HepG2 (cell line): ENCODE results near the gene INAFM1. TPM values are rescaled to one million over a fixed set of nuclear protein-coding genes. Genes with fewer than 3 reads are reported as not detected.

ENCODE experiments used
- AGO1 ChIP-seq: fragments of 200-400 bp; formaldehyde crosslinking; IDR thresholded peaks from 2 replicates; pipeline ENCODE4 v1.6.1; 2017; ENCODE audit warnings: mild to moderate bottlenecking, low read depth, low read length, moderate library complexity; ENCODE audit not compliant: poor library complexity, severe bottlenecking
- AHR ChIP-seq: IDR thresholded peaks from 2 replicates; pipeline ENCODE4 v1.6.1; 2018; ENCODE audit warnings: missing genetic modification reagents, missing compliant biosample characterization
- ATF2 ChIP-seq: sonication (generic); formaldehyde crosslinking; IDR thresholded peaks from 2 replicates; pipeline ENCODE4 v1.4.0; 2020; ENCODE audit warnings: missing genetic modification reagents
- CHD4 ChIP-seq: fragments of 200-600 bp; sonication (generic); IDR thresholded peaks from 2 replicates; pipeline ENCODE4 v1.7.0; 2017; ENCODE audit warnings: mild to moderate bottlenecking, low read length, borderline replicate concordance
- EZH2 ChIP-seq: conservative IDR thresholded peaks from 2 replicates; pipeline ENCODE4 v1.6.1; 2012; ENCODE audit warnings: mild to moderate bottlenecking, low read depth, low read length, moderate library complexity
- FOXM1 ChIP-seq: sonication (generic); formaldehyde crosslinking; IDR thresholded peaks from 2 replicates; pipeline ENCODE4 v1.5.0; 2020; ENCODE audit warnings: missing genetic modification reagents
- GATAD1 ChIP-seq: IDR thresholded peaks from 2 replicates; pipeline ENCODE4 v1.6.1; 2016; ENCODE audit warnings: missing genetic modification reagents, missing compliant biosample characterization
- HDAC1 ChIP-seq: sonication (generic); formaldehyde crosslinking; IDR thresholded peaks from 2 replicates; pipeline ENCODE4 v1.5.1; 2020; ENCODE audit warnings: mild to moderate bottlenecking, missing genetic modification reagents
- HNRNPH1 ChIP-seq: fragments of 200-400 bp; formaldehyde crosslinking; optimal IDR thresholded peaks from 2 replicates; pipeline ENCODE3; 2017; ENCODE audit warnings: mild to moderate bottlenecking, low read depth, low read length
- JDP2 ChIP-seq: sonication (generic); formaldehyde crosslinking; IDR thresholded peaks from 2 replicates; pipeline ENCODE4 v1.8.1; 2022; ENCODE audit warnings: missing genetic modification reagents, borderline replicate concordance
- MIER2 ChIP-seq: IDR thresholded peaks from 2 replicates; pipeline ENCODE4 v1.6.1; 2016; ENCODE audit warnings: missing biosample characterization, missing genetic modification reagents
- NBN ChIP-seq: fragments of 450-650 bp; conservative IDR thresholded peaks from 2 replicates; pipeline ENCODE4 v1.6.1; 2017
- PPARG ChIP-seq: conservative IDR thresholded peaks from 2 replicates; pipeline ENCODE4 v1.6.1; 2016; ENCODE audit warnings: missing biosample characterization, missing genetic modification reagents
- PTBP1 ChIP-seq: fragments of 200-400 bp; formaldehyde crosslinking; IDR thresholded peaks from 2 replicates; pipeline ENCODE4 v1.6.1; 2018; ENCODE audit warnings: low read length, low read depth; ENCODE audit not compliant: poor library complexity, severe bottlenecking
- SP5 ChIP-seq: IDR thresholded peaks from 2 replicates; pipeline ENCODE4 v1.6.1; 2016; ENCODE audit warnings: low read depth, borderline replicate concordance
- SRSF1 ChIP-seq: fragments of 200-400 bp; formaldehyde crosslinking; optimal IDR thresholded peaks from 2 replicates; pipeline ENCODE3; 2017; ENCODE audit warnings: mild to moderate bottlenecking, low read depth, low read length, moderate library complexity
- U2AF2 ChIP-seq: fragments of 200-400 bp; formaldehyde crosslinking; IDR thresholded peaks from 2 replicates; pipeline ENCODE4 v1.6.1; 2017; ENCODE audit warnings: low read depth, mild to moderate bottlenecking, low read length
- ZBTB14 ChIP-seq: sonication (generic); formaldehyde crosslinking; IDR thresholded peaks from 2 replicates; pipeline ENCODE4 v1.4.0; 2020; ENCODE audit warnings: missing genetic modification reagents
- ZBTB3 ChIP-seq: sonication (generic); formaldehyde crosslinking; IDR thresholded peaks from 2 replicates; pipeline ENCODE4 v1.4.0; 2020; ENCODE audit warnings: low read depth, mild to moderate bottlenecking, moderate library complexity, missing genetic modification reagents, borderline replicate concordance
- ZKSCAN8 ChIP-seq: IDR thresholded peaks from 2 replicates; pipeline ENCODE4 v1.6.1; 2016; ENCODE audit warnings: borderline replicate concordance, missing genetic modification reagents, missing compliant biosample characterization
- ZMYM2 ChIP-seq: sonication (generic); formaldehyde crosslinking; IDR thresholded peaks from 2 replicates; pipeline ENCODE4 v1.8.0; 2022; ENCODE audit warnings: mild to moderate bottlenecking, missing genetic modification reagents
- ZNF260 ChIP-seq: sonication (generic); formaldehyde crosslinking; IDR thresholded peaks from 2 replicates; pipeline ENCODE4 v1.4.0; 2020; ENCODE audit warnings: missing genetic modification reagents, low read depth, mild to moderate bottlenecking, borderline replicate concordance
- ZNF414 ChIP-seq: sonication (generic); formaldehyde crosslinking; IDR thresholded peaks from 2 replicates; pipeline ENCODE4 v1.5.0; 2020; ENCODE audit warnings: missing genetic modification reagents
- ZNF503 ChIP-seq: sonication (generic); formaldehyde crosslinking; IDR thresholded peaks from 2 replicates; pipeline ENCODE4 v1.4.0; 2020; ENCODE audit warnings: missing genetic modification reagents
- ZNF572 ChIP-seq: sonication (generic); formaldehyde crosslinking; IDR thresholded peaks from 2 replicates; pipeline ENCODE4 v1.5.1; 2020; ENCODE audit warnings: mild to moderate bottlenecking, missing genetic modification reagents
- ZNF652 ChIP-seq: IDR thresholded peaks from 2 replicates; pipeline ENCODE4 v1.6.1; 2016; ENCODE audit warnings: low read depth, borderline replicate concordance
- ZSCAN22 ChIP-seq: sonication (generic); formaldehyde crosslinking; IDR thresholded peaks from 2 replicates; pipeline ENCODE4 v1.4.0; 2020; ENCODE audit warnings: mild to moderate bottlenecking, missing genetic modification reagents
- polyA plus RNA-seq, 8 experiments: library from polyadenylated mRNA; depleted of rRNA in 3 of 8; stranded (reverse) in 7 of 8; unstranded in 1 of 8; fragments of >200 nt; fragmentation: Illumina TruSeq in 4 of 8; extraction: Trizol in 4 of 8; gene quantifications; 2 replicates each; pipeline versions ENCODE4 v1.2.1 to v1.2.3, GENCODE V29; 2011 to 2016; ENCODE audit warnings: low read depth in 4 of 8, missing spikeins in 1 of 8, mixed read lengths in 1 of 8; ENCODE audit not compliant: insufficient read depth in 1 of 8
- total RNA-seq, 5 experiments: library from RNA; depleted of rRNA; stranded (reverse); fragments of >200 nt; fragmentation: Illumina TruSeq; extraction: Trizol; gene quantifications; 2 replicates each; pipeline ENCODE4 v1.2.3, GENCODE V29; 2016; ENCODE audit warnings: low read depth in 1 of 5

Gene INAFM1
- total and polyA plus RNA-seq, 2 of the 13 experiments (the other 11 are each of a cell fraction or from before 2014, with no cell fraction given): 0.88 to 1.9 TPM

GRCh38 chr19:47257411-47258169, 17.1 kb upstream of the INAFM1 start (continued):
- TF ChIP-seq SRSF1: no peak
- TF ChIP-seq ZMYM2 (CRISPR knock-in tag): no peak
- TF ChIP-seq PTBP1: no peak
- TF ChIP-seq ZBTB14: no peak
- TF ChIP-seq NBN: no peak
- 0 out of 2 replicates have a peak, but pooled peaks have one; percentile 22 for TF ChIP-seq ZNF503 (CRISPR knock-in tag)
- no peak for TF ChIP-seq HNRNPH1
- TF ChIP-seq HDAC1 (CRISPR knock-in tag): no peak
- TF ChIP-seq CHD4: no peak
- no peak for TF ChIP-seq AGO1
- no peak for TF ChIP-seq PPARG (CRISPR knock-in tag)
- no peak for TF ChIP-seq ATF2
- TF ChIP-seq ZSCAN22 (CRISPR knock-in tag): no peak
- no peak for TF ChIP-seq ZNF572 (CRISPR knock-in tag)
- TF ChIP-seq ZBTB3 (CRISPR knock-in tag): no peak; the same call in 1 of the 2 replicates
- TF ChIP-seq ZNF652 (CRISPR knock-in tag): no peak
- no peak for TF ChIP-seq ZNF260 (CRISPR knock-in tag)
- no peak for TF ChIP-seq ZNF414 (CRISPR knock-in tag)
- no peak for TF ChIP-seq MIER2 (CRISPR knock-in tag)
- TF ChIP-seq U2AF2: no peak
- TF ChIP-seq EZH2: no peak
- no peak for TF ChIP-seq ZKSCAN8 (CRISPR knock-in tag)
- TF ChIP-seq AHR (CRISPR knock-in tag): no peak
- TF ChIP-seq FOXM1 (CRISPR knock-in tag): no peak
- TF ChIP-seq GATAD1 (CRISPR knock-in tag): no peak
- peak; percentile 24; the same call in 1 of the 2 replicates for TF ChIP-seq SP5 (CRISPR knock-in tag)
- TF ChIP-seq JDP2 (CRISPR knock-in tag): no peak
